ENCODE data around the gene SOX15. TPM values are rescaled to one million over a fixed set of nuclear protein-coding genes. Genes with fewer than 3 reads are reported as not detected.

Gene SOX15
- total and polyA plus RNA-seq, 2 of the 13 experiments (the other 11 are each of a cell fraction or from before 2014, with no cell fraction given): 0.07 to 0.18 TPM

GRCh38 chr17:7572338-7572587, 17.6 kb downstream of the SOX15 start (continued):
- TF ChIP-seq ZNF639 (CRISPR knock-in tag; conservative IDR thresholded peaks at IDR 0.05) (no peak; the same call in none of the 2 replicates), ZNF33A (CRISPR knock-in tag; IDR thresholded peaks at IDR 0.05; ENCODE audit: borderline replicate concordance) (no peak), GTF3A (CRISPR knock-in tag; conservative IDR thresholded peaks at IDR 0.05) (no peak; the same call in 1 of the 2 replicates), ZBTB39 (CRISPR knock-in tag; IDR thresholded peaks at IDR 0.05) (0 out of 2 replicates have a peak, but pooled peaks have one; percentile 11), ZNF704 (CRISPR knock-in tag; IDR thresholded peaks at IDR 0.05; ENCODE audit: borderline replicate concordance) (peak; percentile 80; the same call in 1 of the 2 replicates), ARNT2 (CRISPR knock-in tag; IDR thresholded peaks at IDR 0.05; ENCODE audit: low read depth) (peak; percentile 69; the same call in 1 of the 2 replicates), SOX6 (IDR thresholded peaks at IDR 0.05) (no peak), SOX6 (CRISPR knock-in tag; IDR thresholded peaks at IDR 0.05) (no peak; the same call in 1 of the 2 replicates), MIXL1 (CRISPR knock-in tag; IDR thresholded peaks at IDR 0.05) (peak; percentile 44; the same call in 1 of the 2 replicates), ZNF546 (CRISPR knock-in tag; conservative IDR thresholded peaks at IDR 0.05) (no peak), ZNF430 (CRISPR knock-in tag; IDR thresholded peaks at IDR 0.05) (no peak), CREB1 (IDR thresholded peaks at IDR 0.05) (no peak), CREB1 (CRISPR knock-in tag; IDR thresholded peaks at IDR 0.05) (no peak), RBM22 (optimal IDR thresholded peaks at IDR 0.05; ENCODE audit: low read length) (peak; percentile 77), FOXK1 (CRISPR knock-in tag; IDR thresholded peaks at IDR 0.05; ENCODE audit: borderline replicate concordance, low read depth) (0 out of 2 replicates have a peak, but pooled peaks have one; percentile 77), BCLAF1 (IDR thresholded peaks at IDR 0.05) (no peak), ZNF614 (CRISPR knock-in tag; IDR thresholded peaks at IDR 0.05; ENCODE audit: borderline replicate concordance) (peak; percentile 56; the same call in 1 of the 2 replicates), ZNF547 (CRISPR knock-in tag; IDR thresholded peaks at IDR 0.05) (no peak), HOXA3 (CRISPR knock-in tag; IDR thresholded peaks at IDR 0.05) (peak; percentile 99), KLF6 (CRISPR knock-in tag; IDR thresholded peaks at IDR 0.05) (peak; percentile 91), ZFAT (CRISPR knock-in tag; conservative IDR thresholded peaks at IDR 0.05) (no peak), WIZ (CRISPR knock-in tag; IDR thresholded peaks at IDR 0.05) (no peak), BCL6 (CRISPR knock-in tag; IDR thresholded peaks at IDR 0.05) (no peak), STAT5B (CRISPR knock-in tag; IDR thresholded peaks at IDR 0.05) (no peak)
- TF ChIP-seq, protein P1, sequence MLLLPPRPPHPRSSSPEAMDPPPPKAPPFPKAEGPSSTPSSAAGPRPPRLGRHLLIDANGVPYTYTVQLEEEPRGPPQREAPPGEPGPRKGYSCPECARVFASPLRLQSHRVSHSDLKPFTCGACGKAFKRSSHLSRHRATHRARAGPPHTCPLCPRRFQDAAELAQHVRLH (CRISPR knock-in tag; IDR thresholded peaks at IDR 0.05; ENCODE audit: borderline replicate concordance, low read depth): peak; percentile 65; the same call in 1 of the 2 replicates
- TF ChIP-seq, protein P2, sequence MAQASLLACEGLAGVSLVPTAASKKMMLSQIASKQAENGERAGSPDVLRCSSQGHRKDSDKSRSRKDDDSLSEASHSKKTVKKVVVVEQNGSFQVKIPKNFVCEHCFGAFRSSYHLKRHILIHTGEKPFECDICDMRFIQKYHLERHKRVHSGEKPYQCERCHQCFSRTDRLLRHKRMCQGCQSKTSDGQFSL (CRISPR knock-in tag; IDR thresholded peaks at IDR 0.05): no peak

All from HepG2 (cell line).